ENCODE data around the gene PXN. TPM values are rescaled to one million over a fixed set of nuclear protein-coding genes. Genes with fewer than 3 reads are reported as not detected.

Gene PXN
- total and polyA plus RNA-seq, 2 experiments from 2014 or later, result 38.4 to 76.0 TPM

DNA sequence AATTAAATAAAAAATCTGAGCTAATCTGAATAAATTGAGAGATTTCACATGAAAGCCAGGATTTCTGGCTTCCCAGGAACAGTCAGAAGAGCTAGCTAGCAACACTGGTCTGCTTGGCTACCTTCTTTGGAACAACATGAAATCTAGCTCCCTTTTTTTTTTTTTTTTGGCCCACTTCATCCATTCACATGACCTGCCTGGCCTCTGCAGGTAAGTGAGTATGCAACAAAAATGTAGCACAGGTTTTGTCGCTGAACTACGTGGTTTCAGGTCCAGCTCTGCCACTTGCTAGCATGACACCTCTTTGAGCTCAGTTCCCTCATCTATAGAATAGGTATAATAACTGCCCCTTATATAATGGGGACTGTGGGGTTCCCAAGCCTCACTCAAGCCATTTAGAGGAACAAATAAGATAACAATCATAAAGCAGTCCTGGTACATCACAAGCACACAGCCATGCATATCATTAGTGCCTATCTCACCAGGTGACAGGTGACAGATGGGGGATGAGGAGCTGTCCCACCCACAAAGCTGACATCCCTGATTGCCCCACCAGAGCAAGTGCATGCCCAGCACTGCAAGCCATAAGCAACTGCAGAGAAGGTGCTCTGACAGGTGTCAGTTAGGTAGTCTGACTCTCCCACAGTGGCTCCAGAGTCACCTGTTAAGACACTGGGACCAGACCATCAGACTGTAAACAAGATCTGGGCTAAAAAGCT is 25.6 kb downstream of the PXN start (continued):
- TF ChIP-seq, protein P1, sequence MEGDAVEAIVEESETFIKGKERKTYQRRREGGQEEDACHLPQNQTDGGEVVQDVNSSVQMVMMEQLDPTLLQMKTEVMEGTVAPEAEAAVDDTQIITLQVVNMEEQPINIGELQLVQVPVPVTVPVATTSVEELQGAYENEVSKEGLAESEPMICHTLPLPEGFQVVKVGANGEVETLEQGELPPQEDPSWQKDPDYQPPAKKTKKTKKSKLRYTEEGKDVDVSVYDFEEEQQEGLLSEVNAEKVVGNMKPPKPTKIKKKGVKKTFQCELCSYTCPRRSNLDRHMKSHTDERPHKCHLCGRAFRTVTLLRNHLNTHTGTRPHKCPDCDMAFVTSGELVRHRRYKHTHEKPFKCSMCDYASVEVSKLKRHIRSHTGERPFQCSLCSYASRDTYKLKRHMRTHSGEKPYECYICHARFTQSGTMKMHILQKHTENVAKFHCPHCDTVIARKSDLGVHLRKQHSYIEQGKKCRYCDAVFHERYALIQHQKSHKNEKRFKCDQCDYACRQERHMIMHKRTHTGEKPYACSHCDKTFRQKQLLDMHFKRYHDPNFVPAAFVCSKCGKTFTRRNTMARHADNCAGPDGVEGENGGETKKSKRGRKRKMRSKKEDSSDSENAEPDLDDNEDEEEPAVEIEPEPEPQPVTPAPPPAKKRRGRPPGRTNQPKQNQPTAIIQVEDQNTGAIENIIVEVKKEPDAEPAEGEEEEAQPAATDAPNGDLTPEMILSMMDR (conservative IDR thresholded peaks at IDR 0.05; ENCODE audit: low read depth in 2 of 2), result no peak
- no peak for TF ChIP-seq EZH2phosphoT487 (IDR thresholded peaks at IDR 0.05; ENCODE audit: unreplicated experiment)

DNA sequence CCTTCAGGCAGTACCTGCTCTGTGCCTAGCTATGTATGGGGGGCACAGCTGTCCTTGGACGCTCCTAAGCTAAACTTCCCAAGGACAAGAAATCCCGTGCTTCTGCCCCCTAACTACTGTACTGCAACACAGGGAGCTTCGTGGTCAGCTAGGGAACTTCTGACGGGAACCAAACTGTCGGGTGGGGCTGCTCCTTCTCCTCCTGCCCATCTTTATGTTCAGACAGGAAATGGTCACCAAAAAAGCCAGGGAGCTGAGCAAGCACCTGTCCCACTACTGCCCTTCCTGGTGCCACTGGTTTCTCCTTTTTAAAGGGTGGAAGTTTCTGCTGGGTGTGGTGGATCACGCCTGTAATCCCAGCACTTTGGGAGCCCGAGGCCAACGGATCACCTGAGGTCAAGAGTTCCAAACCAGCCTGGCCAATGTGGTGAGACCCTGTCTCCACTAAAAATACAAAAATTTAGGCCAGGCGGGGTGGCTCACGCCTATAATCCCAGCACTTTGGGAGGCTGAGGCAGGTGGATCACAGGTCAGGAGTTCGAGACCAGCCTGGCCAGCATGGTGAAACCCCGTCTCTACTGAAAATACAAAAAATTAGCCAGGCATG is 26.6 kb downstream of the PXN start:
- H3K79me2 ChIP-seq (replicated peaks; ENCODE audit: insufficient read depth), result peaks cover 91% of the 10 kb centered on the region
- no peak for DNase-seq (ENCODE audit: low spot score)

DNA sequence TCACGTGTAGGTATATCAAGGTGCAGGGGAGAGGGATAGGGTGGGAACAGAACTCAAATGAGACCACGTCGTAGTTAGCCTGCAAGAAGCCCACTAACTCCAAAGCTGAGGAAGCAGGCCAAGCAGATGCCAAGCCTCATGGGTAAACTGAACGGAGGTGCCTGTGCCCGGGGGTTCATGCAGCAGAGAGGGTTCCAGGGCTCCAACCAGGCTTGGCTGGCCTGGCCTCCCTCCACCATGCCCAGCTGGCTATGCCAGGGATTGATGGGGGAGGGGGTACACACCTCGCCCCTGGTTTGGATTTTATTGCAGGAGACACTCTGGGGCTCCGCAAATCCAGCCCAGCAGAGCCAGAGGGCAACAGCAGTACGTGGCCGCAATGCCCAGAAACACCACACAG is 27.3 kb downstream of the PXN start:
- no peak overlapping the region for H3K4me3 Mint-ChIP-seq
- no peak for DNase-seq (ENCODE audit: low spot score)
- no peak overlapping the region for H3K27ac Mint-ChIP-seq
- H3K36me3 Mint-ChIP-seq (ENCODE audit: low read depth), result no peaks in the 10 kb centered on the region; the same call in 2 of the 3 replicates
- Histone ChIP-seq H4K20me1 (replicated peaks; ENCODE audit: insufficient read depth) (peaks cover 20% of the 10 kb centered on the region), H3F3A (replicated peaks; ENCODE audit: low read depth) (peaks cover 13% of the 10 kb centered on the region; the same call in 1 of the 2 replicates), H3K4me1 (ENCODE audit: insufficient read depth) (peaks cover 44% of the 10 kb centered on the region), H3K9me2 (ENCODE audit: insufficient read depth) (no peaks in the 10 kb centered on the region), H3K27me3 (ENCODE audit: insufficient read depth) (no peaks in the 10 kb centered on the region), H3K27ac (ENCODE audit: low read depth) (0 out of 2 replicates have a peak overlapping the region, but pooled peaks have one; percentile 19), H3K36me3 (ENCODE audit: insufficient read depth) (no peaks in the 10 kb centered on the region; the same call in 1 of the 2 replicates), H3K4me3 (no peak overlapping the region), H2AFZ (no peak overlapping the region), H3K4me2 (no peak overlapping the region), H3K79me2 (replicated peaks; ENCODE audit: insufficient read depth) (peaks cover 91% of the 10 kb centered on the region)
- H3K9me3 Mint-ChIP-seq, result no peaks in the 10 kb centered on the region
- no peak for ATAC-seq
- peaks cover 18% of the 10 kb centered on the region for H3K27me3 Mint-ChIP-seq (ENCODE audit: insufficient read depth, low read depth, poor library complexity)
- H3K4me1 Mint-ChIP-seq, result peaks cover 67% of the 10 kb centered on the region
- TF ChIP-seq CREB1 (CRISPR knock-in tag; IDR thresholded peaks at IDR 0.05; ENCODE audit: low read depth) (no peak), JUNB (IDR thresholded peaks at IDR 0.05; ENCODE audit: unreplicated experiment) (no peak), ZNF331 (CRISPR knock-in tag; IDR thresholded peaks at IDR 0.05; ENCODE audit: low read depth) (no peak), ZNF114 (CRISPR knock-in tag; IDR thresholded peaks at IDR 0.05) (no peak), STAT1 (IDR thresholded peaks at IDR 0.05; ENCODE audit: unreplicated experiment) (no peak)
- TF ChIP-seq, protein P1 (conservative IDR thresholded peaks at IDR 0.05; ENCODE audit: low read depth in 2 of 2), result no peak

More for the DNA sequence above, 26.6 kb downstream of the PXN start:
- peaks cover 11% of the 10 kb centered on the region; the same call in 1 of the 2 replicates for H3F3A ChIP-seq (replicated peaks; ENCODE audit: low read depth)
- no peak overlapping the region for H3K4me3 ChIP-seq
- no peaks in the 10 kb centered on the region for H3K9me3 Mint-ChIP-seq
- no peaks in the 10 kb centered on the region for H3K9me2 ChIP-seq (ENCODE audit: insufficient read depth)
- no peaks in the 10 kb centered on the region; the same call in 1 of the 2 replicates for H3K36me3 ChIP-seq (ENCODE audit: insufficient read depth)
- peaks cover 60% of the 10 kb centered on the region for H3K4me1 Mint-ChIP-seq
- TF ChIP-seq EZH2phosphoT487 (IDR thresholded peaks at IDR 0.05; ENCODE audit: unreplicated experiment), result no peak
- TF ChIP-seq, protein P2, sequence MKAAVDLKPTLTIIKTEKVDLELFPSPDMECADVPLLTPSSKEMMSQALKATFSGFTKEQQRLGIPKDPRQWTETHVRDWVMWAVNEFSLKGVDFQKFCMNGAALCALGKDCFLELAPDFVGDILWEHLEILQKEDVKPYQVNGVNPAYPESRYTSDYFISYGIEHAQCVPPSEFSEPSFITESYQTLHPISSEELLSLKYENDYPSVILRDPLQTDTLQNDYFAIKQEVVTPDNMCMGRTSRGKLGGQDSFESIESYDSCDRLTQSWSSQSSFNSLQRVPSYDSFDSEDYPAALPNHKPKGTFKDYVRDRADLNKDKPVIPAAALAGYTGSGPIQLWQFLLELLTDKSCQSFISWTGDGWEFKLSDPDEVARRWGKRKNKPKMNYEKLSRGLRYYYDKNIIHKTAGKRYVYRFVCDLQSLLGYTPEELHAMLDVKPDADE (IDR thresholded peaks at IDR 0.05), result no peak
- no peak for TF ChIP-seq ZNF331 (CRISPR knock-in tag; IDR thresholded peaks at IDR 0.05; ENCODE audit: low read depth)
- TF ChIP-seq NANOG (IDR thresholded peaks at IDR 0.05; ENCODE audit: borderline replicate concordance), result no peak
- TF ChIP-seq ZNF114 (CRISPR knock-in tag; IDR thresholded peaks at IDR 0.05), result no peak
- TF ChIP-seq JUNB (IDR thresholded peaks at IDR 0.05; ENCODE audit: unreplicated experiment), result no peak
- H3K27me3 ChIP-seq (ENCODE audit: insufficient read depth), result no peaks in the 10 kb centered on the region
- no peak overlapping the region for H2AFZ ChIP-seq
- H3K27ac Mint-ChIP-seq, result no peak overlapping the region
- H3K4me3 Mint-ChIP-seq, result no peak overlapping the region
- ATAC-seq, result no peak
- H4K20me1 ChIP-seq (replicated peaks; ENCODE audit: insufficient read depth), result peaks cover 27% of the 10 kb centered on the region
- H3K4me1 ChIP-seq (ENCODE audit: insufficient read depth), result peaks cover 36% of the 10 kb centered on the region
- H3K4me2 ChIP-seq, result no peak overlapping the region
- no peak overlapping the region for H3K27ac ChIP-seq (ENCODE audit: low read depth)
- H3K36me3 Mint-ChIP-seq (ENCODE audit: low read depth), result no peaks in the 10 kb centered on the region; the same call in 2 of the 3 replicates
- H3K27me3 Mint-ChIP-seq (ENCODE audit: insufficient read depth, low read depth, poor library complexity), result peaks cover 14% of the 10 kb centered on the region

All from GM23338 (cell line).